ENCODE measurements around the gene FAM117B.

Gene FAM117B

DNA sequence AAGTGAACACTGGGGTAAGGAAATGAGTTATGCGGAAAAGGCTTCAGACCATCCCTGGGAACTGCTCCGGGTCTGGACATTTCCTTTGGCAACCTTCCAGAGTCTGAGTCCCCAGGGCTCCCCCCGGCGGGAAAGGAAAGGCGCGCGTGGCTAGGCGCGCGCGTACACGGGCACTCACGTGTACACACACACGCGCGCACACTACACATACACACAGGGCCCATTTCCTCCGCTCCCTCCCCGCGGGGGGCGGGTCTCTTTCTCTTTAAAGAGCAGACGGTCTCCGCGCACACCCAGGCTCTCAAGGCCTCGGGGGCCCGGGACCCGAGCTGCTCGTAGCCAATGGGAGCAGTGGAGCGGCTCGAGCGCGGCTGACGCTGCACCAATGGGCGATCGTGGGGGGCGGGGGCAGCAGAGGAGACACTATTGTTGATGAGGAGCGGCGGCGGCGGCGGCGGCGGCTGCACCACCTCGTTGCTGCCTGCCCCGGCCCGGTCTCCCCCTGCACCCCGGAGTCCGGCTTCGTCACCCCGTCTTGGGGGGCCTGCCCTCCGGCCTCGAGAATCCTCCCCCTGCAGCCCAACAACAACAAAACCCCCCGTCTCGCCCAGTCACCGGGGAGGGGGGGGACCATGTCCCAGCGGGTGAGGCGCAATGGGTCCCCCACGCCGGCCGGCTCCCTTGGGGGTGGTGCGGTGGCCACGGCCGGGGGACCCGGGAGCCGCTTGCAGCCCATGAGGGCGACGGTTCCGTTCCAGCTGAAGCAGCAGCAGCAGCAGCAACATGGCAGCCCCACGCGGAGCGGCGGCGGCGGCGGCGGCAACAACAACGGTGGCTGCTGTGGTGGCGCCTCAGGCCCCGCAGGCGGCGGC is at the start of gene FAM117B:
FAM117B (plus strand) TSS at position 414 of the 872 bp plus-strand sequence; CDS start at position 633, 219 bp downstream.
- peak; percentile 98 for DNase-seq (ENCODE audit: low spot score)

GRCh38 chr2:202588647-202589581 is 45.9 kb upstream of the FAM117B start:
- peak; percentile 84 for DNase-seq (ENCODE audit: low spot score)

DNA sequence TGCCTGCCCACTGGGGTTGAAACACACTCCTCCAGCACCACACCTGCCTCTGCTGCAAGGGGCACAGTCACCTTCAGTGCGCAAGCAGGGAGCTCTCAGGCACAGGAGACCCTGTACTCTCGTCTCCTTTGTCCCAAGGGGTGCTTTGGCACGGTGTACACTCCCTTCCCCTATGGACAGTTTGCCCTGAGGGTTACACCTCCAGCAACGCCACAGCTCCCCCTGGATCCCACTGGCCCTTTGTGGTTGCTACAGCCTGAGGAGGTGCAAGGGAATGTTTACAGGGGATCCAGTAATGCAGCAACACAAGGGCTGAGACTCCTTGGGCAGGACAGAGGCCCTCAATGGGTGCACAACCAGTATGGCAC is 45.2 kb upstream of the FAM117B start:
- peak; percentile 33 for DNase-seq (ENCODE audit: low spot score)

DNA sequence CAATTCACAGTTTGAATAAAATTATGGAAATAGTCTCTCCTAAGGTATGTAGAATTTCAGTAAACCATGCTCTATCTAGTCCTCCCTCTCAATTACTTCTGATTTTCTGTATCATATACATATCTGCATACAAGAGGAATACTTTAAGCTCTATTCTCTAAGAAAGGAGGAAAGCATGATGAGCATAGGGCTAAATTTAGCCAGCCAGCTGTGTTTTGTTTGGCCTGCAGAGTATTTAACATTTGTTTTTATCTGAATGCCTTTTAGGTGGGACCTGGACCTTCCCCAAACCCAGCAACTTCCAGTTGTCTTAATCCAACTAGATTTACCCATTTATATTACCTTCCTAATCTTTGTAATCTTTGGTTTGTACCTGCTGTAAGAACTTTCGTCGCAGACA is 42.2 kb upstream of the FAM117B start:
- no peak for DNase-seq (ENCODE audit: low spot score)

DNA sequence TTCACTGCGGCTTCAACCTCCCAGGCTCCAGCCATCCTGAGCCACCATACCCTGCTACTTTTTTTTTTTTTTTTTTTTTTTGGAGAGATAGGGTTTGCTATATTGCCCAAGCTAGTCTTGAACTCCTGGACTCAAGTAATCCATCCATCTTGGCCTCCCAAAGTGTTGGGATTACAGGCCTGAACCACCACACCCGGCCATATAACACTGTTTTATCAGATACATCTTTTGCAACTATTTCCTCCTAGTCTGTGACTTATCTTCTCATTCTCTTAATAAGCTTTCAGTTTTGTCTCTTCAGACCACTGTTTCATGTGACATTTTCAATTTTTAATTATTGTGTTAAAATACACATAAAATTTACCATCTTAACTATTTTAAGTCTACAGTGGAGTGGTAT is 35.7 kb upstream of the FAM117B start:
- no peak for DNase-seq (ENCODE audit: low spot score)

DNA sequence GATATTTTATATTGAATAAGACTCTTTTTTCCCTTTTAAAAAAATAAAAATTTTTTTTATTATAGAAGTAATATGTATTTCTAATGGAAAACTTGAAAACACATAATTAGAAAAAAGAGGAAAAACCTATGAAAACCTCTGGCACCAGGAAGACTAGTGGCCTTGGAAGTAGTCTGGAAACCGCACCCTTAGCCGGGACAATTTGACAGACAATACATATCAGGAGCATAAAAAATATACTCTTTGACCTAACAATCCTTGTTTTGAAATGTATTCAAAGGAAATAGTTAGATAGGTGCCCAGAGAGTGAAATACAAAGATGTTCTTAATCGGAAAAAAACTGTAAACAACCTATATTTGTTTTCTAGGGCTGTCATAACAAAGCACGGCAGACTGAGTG is 34.9 kb upstream of the FAM117B start:
- no peak for DNase-seq (ENCODE audit: low spot score)

DNA sequence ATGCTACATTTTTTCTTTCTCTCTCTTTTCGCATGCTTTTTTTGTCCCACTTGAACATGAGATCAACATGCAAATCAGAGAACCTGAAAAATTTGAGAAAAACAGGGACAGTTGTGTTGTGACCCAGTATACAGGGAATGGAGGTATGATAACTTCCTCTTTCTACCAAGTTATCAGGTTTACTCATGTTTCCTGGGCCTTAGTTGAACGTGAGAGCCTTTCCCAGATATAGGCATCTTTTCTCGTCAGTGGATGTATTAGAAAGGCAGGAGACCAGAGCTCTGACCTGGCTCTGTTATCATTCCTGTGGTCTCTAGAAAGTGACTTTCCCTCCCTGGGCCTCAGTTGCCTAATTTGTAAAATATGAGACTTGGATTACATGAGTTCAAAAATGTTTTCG is 30.1 kb upstream of the FAM117B start:
- DNase-seq (ENCODE audit: low spot score): no peak

DNA sequence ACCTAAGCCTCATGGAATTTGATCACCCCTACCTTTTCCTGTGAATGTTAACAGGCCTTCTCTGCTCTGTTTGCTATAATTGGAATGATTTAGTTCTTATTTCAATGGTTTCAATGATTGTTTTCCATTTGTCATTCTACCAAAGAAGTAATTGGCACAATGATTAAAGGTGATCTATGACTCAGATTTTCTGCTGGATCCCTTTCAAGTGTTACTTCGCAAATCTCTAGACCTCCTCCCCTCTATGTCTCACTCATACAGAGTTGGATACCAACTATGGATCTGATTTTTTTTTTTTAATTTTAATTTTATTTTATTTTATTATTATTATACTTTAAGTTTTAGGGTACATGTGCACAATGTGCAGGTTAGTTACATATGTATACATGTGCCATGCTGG is 29.6 kb upstream of the FAM117B start:
- DNase-seq (ENCODE audit: low spot score): no peak

DNA sequence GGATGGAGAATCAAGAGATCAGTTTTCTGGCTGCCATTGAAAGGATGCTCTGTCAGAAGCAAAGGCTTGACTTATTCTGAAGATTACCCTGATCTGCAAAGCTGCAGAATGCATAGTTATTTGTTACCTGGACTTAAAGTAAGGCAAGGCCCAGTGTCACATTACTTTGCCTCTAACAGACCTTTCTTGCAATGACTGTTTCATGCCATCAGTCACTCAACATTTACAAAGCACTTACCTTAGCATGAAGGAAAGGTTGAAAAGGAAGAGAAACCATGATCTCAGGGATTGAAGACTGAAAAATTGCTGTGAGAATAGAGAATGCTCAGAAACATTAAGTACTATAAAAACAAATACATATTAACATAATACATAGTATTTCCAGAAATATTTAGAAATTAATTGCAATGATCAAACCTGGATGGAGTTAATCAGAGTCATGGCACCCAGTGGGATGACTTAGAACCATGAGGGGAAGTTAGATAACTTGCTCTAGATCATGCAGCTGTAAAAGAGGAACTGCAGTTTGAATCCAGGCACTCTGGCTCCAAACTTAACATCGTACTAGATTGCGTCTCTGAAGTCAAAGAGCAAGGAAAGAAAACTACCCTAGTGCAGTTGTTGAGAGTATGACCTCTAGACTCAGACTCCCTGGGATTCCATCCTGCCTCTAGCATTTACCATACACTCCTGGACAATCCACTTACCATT is 26.5 kb upstream of the FAM117B start:
- DNase-seq (ENCODE audit: low spot score): no peak

GRCh38 chr2:202609381-202610145 is 25.2 kb upstream of the FAM117B start:
- no peak for DNase-seq (ENCODE audit: low spot score)

DNA sequence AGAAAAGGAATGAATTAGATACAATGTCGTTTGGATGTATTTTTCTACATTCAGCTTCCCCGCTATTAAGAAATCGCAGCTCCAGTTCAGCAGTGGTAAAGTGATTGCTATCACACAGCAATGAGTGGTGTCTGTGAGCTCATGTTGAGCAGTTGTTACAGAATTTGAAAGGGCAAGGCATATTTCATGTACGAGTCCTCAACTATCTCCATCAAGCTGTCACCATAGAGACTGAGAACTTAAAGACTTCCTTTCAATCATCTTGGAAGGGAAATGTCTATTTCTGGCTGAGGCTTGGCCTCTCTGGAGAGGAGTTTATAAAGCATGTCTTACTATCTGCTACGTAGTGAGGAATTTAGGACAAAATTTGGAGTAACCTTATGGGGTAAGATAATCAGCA is 24.4 kb upstream of the FAM117B start:
- no peak for DNase-seq (ENCODE audit: low spot score)

- DNase-seq (ENCODE audit: low spot score): no peak
These were observed 22.6 kb upstream of the FAM117B start for GRCh38 chr2:202612145-202612544.

- DNase-seq (ENCODE audit: low spot score): no peak
These were observed 21.3 kb upstream of the FAM117B start for GRCh38 chr2:202613479-202613878.

GRCh38 chr2:202624133-202624532 is 10.6 kb upstream of the FAM117B start:
- DNase-seq (ENCODE audit: low spot score): no peak

DNA sequence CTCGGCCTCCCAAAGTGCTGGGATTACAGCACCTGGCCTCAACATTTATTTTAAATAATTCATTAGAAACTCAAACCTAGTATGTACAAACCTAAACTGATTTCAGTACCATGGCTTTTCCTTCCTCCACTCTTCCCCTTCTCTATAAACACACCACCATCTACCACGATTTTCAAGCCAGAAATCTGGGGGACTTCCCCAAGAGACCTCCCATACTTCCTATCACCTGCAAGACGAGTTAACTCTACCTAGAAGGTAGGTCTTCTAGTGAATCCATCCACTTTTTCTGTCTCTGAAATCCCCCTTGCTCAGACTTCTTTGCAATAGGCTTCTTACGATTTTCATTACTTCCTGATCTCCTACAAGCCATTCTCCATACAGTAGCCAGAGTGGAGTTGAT is 7.7 kb upstream of the FAM117B start:
- no peak for DNase-seq (ENCODE audit: low spot score)

GRCh38 chr2:202628646-202629198 is 6.0 kb upstream of the FAM117B start:
- no peak for DNase-seq (ENCODE audit: low spot score)

DNA sequence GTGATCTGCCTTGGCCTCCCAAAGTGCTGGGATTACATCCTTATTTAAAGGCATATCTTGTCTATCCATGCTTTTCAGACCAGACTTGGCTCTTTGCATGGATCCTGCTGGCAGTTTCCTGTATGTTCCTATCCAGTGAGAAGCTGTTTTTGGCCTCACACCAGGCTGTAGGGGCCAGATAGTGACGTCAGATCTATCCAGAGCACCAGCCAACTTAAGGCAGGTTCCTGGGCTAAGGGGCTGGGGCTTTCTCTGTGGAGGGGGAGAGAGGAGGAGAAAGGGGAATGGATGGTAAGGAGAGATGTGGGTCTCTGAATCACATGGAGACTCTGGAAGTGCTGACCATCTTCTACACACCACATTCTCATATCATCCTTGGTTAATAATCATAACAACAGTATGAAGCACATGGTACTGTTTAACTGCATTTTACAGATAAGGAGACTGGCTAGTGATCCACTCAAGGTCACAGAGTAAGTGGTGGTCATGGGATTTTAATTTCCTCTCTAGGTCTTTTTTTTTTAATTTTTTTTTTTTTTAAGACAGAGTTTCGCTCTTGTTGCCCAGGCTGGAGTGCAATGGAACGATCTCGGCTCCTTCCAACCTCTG is 2.0 kb upstream of the FAM117B start:
- no peak for DNase-seq (ENCODE audit: low spot score)

DNA sequence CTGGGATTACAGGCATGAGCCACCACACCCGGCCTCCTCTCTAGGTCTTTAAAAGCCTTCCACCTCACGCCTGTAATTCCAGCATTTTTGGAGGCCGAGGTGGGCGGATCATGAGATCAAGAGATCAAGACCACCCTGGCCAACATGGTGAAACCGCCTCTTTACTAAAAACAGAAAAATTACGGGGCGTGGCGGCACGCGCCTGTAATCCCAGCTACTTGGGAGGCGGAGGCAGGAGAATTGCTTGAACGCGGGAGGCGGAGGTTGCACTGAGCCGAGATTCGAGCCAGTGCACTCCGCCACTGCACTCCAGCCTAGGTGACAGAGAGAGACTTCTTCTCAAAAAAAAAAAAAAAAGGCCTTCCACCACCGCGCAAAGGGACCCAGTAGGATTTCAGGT is 1.3 kb upstream of the FAM117B start:
- DNase-seq (ENCODE audit: low spot score): no peak

DNA sequence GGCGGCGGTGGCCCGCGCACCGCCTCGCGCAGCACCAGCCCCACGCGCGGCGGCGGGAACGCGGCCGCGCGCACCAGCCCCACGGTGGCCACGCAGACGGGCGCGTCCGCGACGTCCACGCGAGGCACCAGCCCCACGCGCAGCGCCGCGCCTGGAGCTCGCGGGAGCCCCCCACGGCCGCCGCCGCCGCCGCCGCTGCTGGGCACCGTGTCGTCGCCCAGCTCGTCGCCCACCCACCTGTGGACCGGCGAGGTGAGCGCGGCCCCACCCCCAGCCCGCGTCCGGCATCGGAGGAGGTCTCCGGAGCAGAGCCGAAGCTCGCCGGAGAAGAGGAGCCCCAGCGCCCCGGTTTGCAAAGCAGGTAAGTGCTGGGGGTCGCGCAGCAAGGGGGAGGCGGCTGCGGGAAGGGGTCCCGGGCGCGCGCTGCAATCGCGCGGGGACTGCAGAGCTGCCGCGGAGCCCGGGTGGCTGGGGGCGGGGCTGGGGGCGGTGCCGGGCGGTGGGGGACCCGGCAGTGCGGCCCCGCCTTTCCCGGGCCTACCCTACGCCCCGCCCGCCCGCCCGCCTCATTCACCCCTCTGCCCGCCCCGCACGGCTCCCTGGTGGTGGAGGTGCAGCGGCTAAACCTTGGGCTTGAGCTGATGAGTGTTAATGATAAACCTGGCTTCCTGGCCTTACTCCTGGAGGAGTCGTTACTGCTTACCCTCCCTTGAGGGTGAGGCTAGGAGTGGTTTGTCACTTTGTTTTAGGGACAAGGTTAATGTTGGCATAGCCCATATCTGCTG is 851 bp downstream of the FAM117B start:
- DNase-seq (ENCODE audit: low spot score): peak; percentile 96

DNA sequence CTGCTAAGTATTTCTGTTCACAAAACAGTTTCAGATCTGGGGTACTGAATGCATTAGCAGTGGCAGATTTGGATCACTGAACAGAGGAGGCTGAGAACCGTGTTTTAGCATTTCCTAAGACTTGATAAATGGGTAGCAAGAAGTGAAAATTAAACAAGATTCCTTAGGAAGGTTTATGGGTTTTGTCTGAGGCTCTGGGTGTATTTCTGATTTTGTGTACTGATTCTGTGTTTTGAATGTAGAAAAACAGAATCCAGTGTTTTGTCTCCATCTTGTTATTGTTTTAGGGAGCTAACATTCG is 1.4 kb downstream of the FAM117B start:
- DNase-seq (ENCODE audit: low spot score): no peak

Data from iPS-NIHi11 (cell line).